HepG2 (cell line): Measurements from ENCODE around the gene TPPP2. TPM values are rescaled to one million over a fixed set of nuclear protein-coding genes. Genes with fewer than 3 reads are reported as not detected.

ENCODE experiments used
- HOXA3 ChIP-seq: sonication (generic); formaldehyde crosslinking; IDR thresholded peaks from 2 replicates; pipeline ENCODE4 v1.5.0; 2020; ENCODE audit warnings: missing genetic modification reagents
- IRF9 ChIP-seq: sonication (generic); formaldehyde crosslinking; IDR thresholded peaks from 2 replicates; pipeline ENCODE4 v1.8.0; 2022; ENCODE audit warnings: missing genetic modification reagents, mild to moderate bottlenecking, borderline replicate concordance
- KDM4B ChIP-seq: sonication (generic); formaldehyde crosslinking; IDR thresholded peaks from 2 replicates; pipeline ENCODE4 v1.4.0; 2020; ENCODE audit warnings: missing genetic modification reagents
- RXRA ChIP-seq: sonication (generic); formaldehyde crosslinking; IDR thresholded peaks from 2 replicates; pipeline ENCODE4 v1.5.1; 2020; ENCODE audit warnings: missing genetic modification reagents
- SRY ChIP-seq: sonication (generic); formaldehyde crosslinking; IDR thresholded peaks from 2 replicates; pipeline ENCODE4 v1.8.0; 2022; ENCODE audit warnings: mild to moderate bottlenecking, missing genetic modification reagents
- ZBTB40 ChIP-seq, 2 experiments: fragments of 450-650 bp in 1 of 2; sonication (generic) in 1 of 2; formaldehyde crosslinking in 1 of 2; IDR thresholded peaks; 2 replicates each; pipeline versions ENCODE4 v1.6.1 to v1.8.0; 2016 to 2022; ENCODE audit warnings: antibody characterized with exemption in 1 of 2, mild to moderate bottlenecking in 1 of 2, missing genetic modification reagents in 1 of 2
- ZFP36L1 ChIP-seq: sonication (generic); formaldehyde crosslinking; IDR thresholded peaks from 2 replicates; pipeline ENCODE4 v1.8.0; 2022; ENCODE audit warnings: mild to moderate bottlenecking, missing genetic modification reagents, moderate library complexity
- ZHX1 ChIP-seq: sonication (generic); formaldehyde crosslinking; IDR thresholded peaks from 2 replicates; pipeline ENCODE4 v1.8.1; 2022; ENCODE audit warnings: low read depth, mild to moderate bottlenecking, missing genetic modification reagents
- ZNF446 ChIP-seq: sonication (generic); formaldehyde crosslinking; IDR thresholded peaks from 2 replicates; pipeline ENCODE4 v1.5.0; 2020; ENCODE audit warnings: mild to moderate bottlenecking, missing genetic modification reagents
- ZNF503 ChIP-seq: sonication (generic); formaldehyde crosslinking; IDR thresholded peaks from 2 replicates; pipeline ENCODE4 v1.4.0; 2020; ENCODE audit warnings: missing genetic modification reagents
- ZNF766 ChIP-seq: sonication (generic); formaldehyde crosslinking; IDR thresholded peaks from 2 replicates; pipeline ENCODE4 v1.5.0; 2020; ENCODE audit warnings: missing genetic modification reagents, borderline replicate concordance
- ZSCAN20 ChIP-seq: sonication (generic); formaldehyde crosslinking; IDR thresholded peaks from 2 replicates; pipeline ENCODE4 v1.4.0; 2020; ENCODE audit warnings: missing genetic modification reagents, mild to moderate bottlenecking, borderline replicate concordance
- polyA plus RNA-seq, 8 experiments: library from polyadenylated mRNA; depleted of rRNA in 3 of 8; stranded (reverse) in 7 of 8; unstranded in 1 of 8; fragments of >200 nt; fragmentation: Illumina TruSeq in 4 of 8; extraction: Trizol in 4 of 8; gene quantifications; 2 replicates each; pipeline versions ENCODE4 v1.2.1 to v1.2.3, GENCODE V29; 2011 to 2016; ENCODE audit warnings: low read depth in 4 of 8, missing spikeins in 1 of 8, mixed read lengths in 1 of 8; ENCODE audit not compliant: insufficient read depth in 1 of 8
- total RNA-seq, 5 experiments: library from RNA; depleted of rRNA; stranded (reverse); fragments of >200 nt; fragmentation: Illumina TruSeq; extraction: Trizol; gene quantifications; 2 replicates each; pipeline ENCODE4 v1.2.3, GENCODE V29; 2016; ENCODE audit warnings: low read depth in 1 of 5

Gene TPPP2
- total and polyA plus RNA-seq, 2 of the 13 experiments (the other 11 are each of a cell fraction or from before 2014, with no cell fraction given), result 0.58 to 4.2 TPM

GRCh38 chr14:21024585-21025370, 5.2 kb upstream of the TPPP2 start, which contains the start of gene NDRG2 (continued):
- peak; percentile 92; the same call in 1 of the 2 replicates for TF ChIP-seq ZSCAN20 (CRISPR knock-in tag)
- 0 out of 2 replicates have a peak, but pooled peaks have one; percentile 48 for TF ChIP-seq ZFP36L1
- TF ChIP-seq ZBTB40 (IDR thresholded peaks at IDR 0.05), result no peak
- peak; percentile 49; the same call in 1 of the 2 replicates for TF ChIP-seq ZBTB40 (CRISPR knock-in tag; IDR thresholded peaks at IDR 0.05)
- TF ChIP-seq SRY (CRISPR knock-in tag), result peak; percentile 72; the same call in 1 of the 2 replicates
- peak; percentile 60; the same call in 1 of the 2 replicates for TF ChIP-seq RXRA (CRISPR knock-in tag)
- TF ChIP-seq IRF9, result peak; percentile 79
- peak; percentile 92 for TF ChIP-seq ZNF446 (CRISPR knock-in tag)
- peak; percentile 82 for TF ChIP-seq HOXA3
- 0 out of 2 replicates have a peak, but pooled peaks have one; percentile 44 for TF ChIP-seq ZHX1 (CRISPR knock-in tag)
- TF ChIP-seq ZNF503 (CRISPR knock-in tag), result peak; percentile 92
- no peak for TF ChIP-seq KDM4B
- TF ChIP-seq ZNF766 (CRISPR knock-in tag), result peak; percentile 92; the same call in 1 of the 2 replicates
